Mucosa of stomach (tissue), 1 donor: Measurements from ENCODE around the gene FBXW7.

Experiments
- H3K27me3 ChIP-seq: one replicate; pipeline ENCODE4 v1.7.0; 2013; ENCODE audit warnings: mild to moderate bottlenecking, low read length; ENCODE audit not compliant: control insufficient read depth, insufficient read depth
- H3K36me3 ChIP-seq: one replicate; pipeline ENCODE4 v1.7.0; 2013; ENCODE audit warnings: low read length; ENCODE audit not compliant: control insufficient read depth, insufficient read depth
- H3K4me1 ChIP-seq: one replicate; pipeline ENCODE4 v1.7.0; 2013; ENCODE audit warnings: mild to moderate bottlenecking, low read length; ENCODE audit not compliant: control insufficient read depth, insufficient read depth
- H3K4me3 ChIP-seq: one replicate; pipeline ENCODE4 v1.7.0; 2013; ENCODE audit warnings: low read length
- H3K9ac ChIP-seq: one replicate; pipeline ENCODE4 v1.7.0; 2013; ENCODE audit warnings: mild to moderate bottlenecking, low read length, moderate library complexity
- H3K9me3 ChIP-seq: one replicate; pipeline ENCODE4 v1.7.0; 2013; ENCODE audit warnings: mild to moderate bottlenecking, low read length, moderate library complexity; ENCODE audit not compliant: control insufficient read depth
- donor health status: Pancreatic carcinoma.

FBXW7 gene

DNA sequence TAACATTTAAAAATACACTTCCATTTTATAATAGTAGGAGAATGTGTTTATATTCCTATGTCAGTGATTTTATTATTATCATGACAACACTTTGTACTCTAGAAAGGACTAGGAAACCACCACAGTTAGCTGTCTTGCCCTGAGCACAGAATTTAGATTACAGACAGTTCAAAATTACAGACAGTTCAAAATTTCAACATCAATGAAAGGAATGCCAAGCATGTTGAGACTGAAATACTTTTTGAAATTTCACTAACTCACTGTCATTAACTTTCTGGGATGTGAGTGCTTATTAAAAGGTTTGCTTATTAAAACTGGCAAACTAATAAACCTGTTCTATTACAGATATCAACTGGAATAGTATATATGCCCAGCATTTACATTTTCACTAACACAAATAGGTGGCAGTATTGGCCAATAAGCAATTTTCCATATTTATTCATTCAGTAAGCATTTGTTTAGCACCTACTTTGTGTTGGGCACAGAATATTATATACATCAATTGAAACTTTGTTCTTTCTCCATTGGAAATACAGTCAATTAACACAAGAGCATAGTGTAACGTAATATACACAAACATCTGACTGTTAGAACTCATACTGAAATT, 179.4 kb downstream of the FBXW7 start:
- H3K4me3 ChIP-seq = no peak overlapping the region
- H3K9ac ChIP-seq = no peak overlapping the region
- H3K4me1 ChIP-seq = no peaks in the 10 kb centered on the region
- H3K9me3 ChIP-seq = no peaks in the 10 kb centered on the region
- no peaks in the 10 kb centered on the region for H3K36me3 ChIP-seq
- H3K27me3 ChIP-seq = no peaks in the 10 kb centered on the region

DNA sequence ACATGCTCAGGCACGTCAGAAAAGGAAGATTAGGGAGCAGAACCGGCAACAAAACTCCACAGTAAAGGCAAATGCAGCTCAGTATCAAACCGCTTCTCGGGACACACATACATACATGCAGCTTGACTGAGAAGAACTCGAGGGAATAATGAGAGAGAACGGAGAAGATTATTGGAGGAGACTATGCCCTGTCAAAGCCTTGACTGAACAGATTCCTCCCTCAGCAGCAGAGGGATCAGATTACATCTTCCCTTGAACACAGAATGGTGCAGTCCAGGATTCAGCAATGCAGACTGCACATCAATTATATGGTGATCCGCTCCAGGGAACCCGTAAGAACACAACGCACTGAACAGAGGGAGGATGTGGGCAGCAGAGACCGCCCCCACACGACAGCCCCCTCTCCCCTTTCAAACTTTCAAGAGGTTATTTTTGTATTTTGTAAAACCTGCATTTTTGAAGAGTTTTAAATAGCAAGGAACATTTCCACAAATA, 183.2 kb downstream of the FBXW7 start:
- Histone ChIP-seq H3K9ac (no peak overlapping the region), H3K4me1 (no peaks in the 10 kb centered on the region), H3K9me3 (no peaks in the 10 kb centered on the region), H3K36me3 (no peaks in the 10 kb centered on the region), H3K4me3 (no peak overlapping the region), H3K27me3 (no peaks in the 10 kb centered on the region)

DNA sequence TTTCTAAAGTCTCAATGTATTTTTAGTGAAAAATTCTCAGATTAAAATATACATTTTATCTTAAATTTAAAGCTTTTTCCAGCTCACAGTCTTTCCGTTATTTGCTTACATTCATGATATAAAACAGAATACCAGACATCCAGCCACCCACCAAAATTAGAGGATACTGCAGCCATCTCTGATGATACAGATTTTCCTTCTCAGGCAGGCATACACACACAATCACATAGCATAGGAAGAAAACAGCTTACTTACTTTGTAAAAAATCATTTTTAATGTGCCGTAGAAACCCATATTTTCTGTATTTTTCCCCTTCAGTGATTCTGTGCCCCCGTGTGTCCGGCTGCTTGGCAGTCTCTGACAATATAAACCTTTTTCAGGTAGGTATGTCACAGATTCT, 183.7 kb downstream of the FBXW7 start:
- no peak overlapping the region for H3K9ac ChIP-seq
- H3K36me3 ChIP-seq = no peaks in the 10 kb centered on the region
- no peaks in the 10 kb centered on the region for H3K27me3 ChIP-seq
- no peaks in the 10 kb centered on the region for H3K4me1 ChIP-seq
- H3K9me3 ChIP-seq = no peaks in the 10 kb centered on the region
- H3K4me3 ChIP-seq = no peak overlapping the region

GRCh38 chr4:152351080-152351479, 184.8 kb downstream of the FBXW7 start:
- Histone ChIP-seq H3K4me3 (no peak overlapping the region), H3K4me1 (no peaks in the 10 kb centered on the region), H3K9ac (no peak overlapping the region), H3K36me3 (no peaks in the 10 kb centered on the region), H3K9me3 (no peaks in the 10 kb centered on the region), H3K27me3 (no peaks in the 10 kb centered on the region)

DNA sequence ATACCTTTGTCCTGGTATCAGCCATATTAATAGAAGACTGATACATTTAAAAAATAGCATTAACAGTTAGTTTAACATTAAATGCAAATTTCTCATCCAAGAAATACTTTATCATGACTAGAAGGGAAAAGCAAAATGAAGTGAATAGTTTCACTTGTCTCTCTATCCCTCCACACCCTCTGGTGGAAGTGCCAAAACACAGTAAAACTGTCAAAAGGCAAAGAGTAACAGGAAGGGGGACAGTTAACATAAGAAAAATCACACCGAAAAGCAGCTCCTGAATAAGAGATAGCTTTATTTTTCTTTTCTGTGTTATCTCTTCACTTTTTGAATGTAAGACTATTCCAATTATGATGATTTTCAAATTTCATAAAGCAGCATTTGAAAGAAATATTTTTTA, 187.2 kb downstream of the FBXW7 start:
- H3K4me3 ChIP-seq = no peak overlapping the region
- no peaks in the 10 kb centered on the region for H3K9me3 ChIP-seq
- no peaks in the 10 kb centered on the region for H3K36me3 ChIP-seq
- no peaks in the 10 kb centered on the region for H3K4me1 ChIP-seq
- H3K27me3 ChIP-seq = no peaks in the 10 kb centered on the region
- H3K9ac ChIP-seq = no peak overlapping the region

- no peaks in the 10 kb centered on the region for H3K36me3 ChIP-seq
- H3K4me1 ChIP-seq = no peaks in the 10 kb centered on the region
- H3K4me3 ChIP-seq = no peak overlapping the region
- H3K27me3 ChIP-seq = no peaks in the 10 kb centered on the region
- no peaks in the 10 kb centered on the region for H3K9me3 ChIP-seq
- H3K9ac ChIP-seq = no peak overlapping the region
Observed at GRCh38 chr4:152346979-152347378, 188.9 kb downstream of the FBXW7 start.

GRCh38 chr4:152346526-152346925, 189.4 kb downstream of the FBXW7 start:
- H3K27me3 ChIP-seq = no peaks in the 10 kb centered on the region
- H3K4me3 ChIP-seq = no peak overlapping the region
- no peaks in the 10 kb centered on the region for H3K9me3 ChIP-seq
- no peaks in the 10 kb centered on the region for H3K36me3 ChIP-seq
- H3K9ac ChIP-seq = no peak overlapping the region
- H3K4me1 ChIP-seq = no peaks in the 10 kb centered on the region

GRCh38 chr4:152344001-152344400, 191.9 kb downstream of the FBXW7 start:
- Histone ChIP-seq H3K4me3 (no peak overlapping the region), H3K9ac (no peak overlapping the region), H3K36me3 (no peaks in the 10 kb centered on the region), H3K4me1 (no peaks in the 10 kb centered on the region), H3K9me3 (no peaks in the 10 kb centered on the region), H3K27me3 (no peaks in the 10 kb centered on the region)

- H3K36me3 ChIP-seq = no peaks in the 10 kb centered on the region
Observed at GRCh38 chr4:152342293-152342692, 193.6 kb downstream of the FBXW7 start.

DNA sequence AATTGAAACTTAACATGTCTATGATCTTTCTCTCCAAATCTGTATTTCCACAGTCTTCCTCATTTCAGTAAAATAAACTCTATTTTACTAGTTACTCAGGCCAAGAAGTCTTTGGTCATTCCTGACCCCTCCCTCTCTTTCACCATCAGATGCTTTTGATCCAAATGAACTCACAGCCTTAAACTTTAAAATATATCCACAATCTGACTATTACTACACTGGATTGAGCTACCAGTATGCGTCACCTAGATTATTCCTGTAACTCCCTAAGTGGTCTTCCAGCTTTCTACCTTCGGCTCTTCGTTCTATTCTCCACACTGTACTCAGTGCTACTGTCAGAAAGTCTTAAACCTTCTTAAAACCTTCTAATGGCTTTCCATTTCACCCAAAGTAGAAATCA, 195.1 kb downstream of the FBXW7 start:
- Histone ChIP-seq H3K9me3 (no peaks in the 10 kb centered on the region), H3K9ac (no peak overlapping the region), H3K4me1 (no peaks in the 10 kb centered on the region), H3K4me3 (no peak overlapping the region), H3K27me3 (no peaks in the 10 kb centered on the region), H3K36me3 (no peaks in the 10 kb centered on the region)

More at GRCh38 chr4:152342293-152342692, 193.6 kb downstream of the FBXW7 start:
- H3K27me3 ChIP-seq = no peaks in the 10 kb centered on the region
- no peaks in the 10 kb centered on the region for H3K4me1 ChIP-seq
- no peak overlapping the region for H3K9ac ChIP-seq
- no peak overlapping the region for H3K4me3 ChIP-seq
- H3K9me3 ChIP-seq = no peaks in the 10 kb centered on the region

GRCh38 chr4:152339576-152339975, 196.3 kb downstream of the FBXW7 start:
- no peaks in the 10 kb centered on the region for H3K9me3 ChIP-seq
- no peak overlapping the region for H3K4me3 ChIP-seq
- no peak overlapping the region for H3K9ac ChIP-seq
- H3K4me1 ChIP-seq = no peaks in the 10 kb centered on the region
- H3K36me3 ChIP-seq = peaks cover 4% of the 10 kb centered on the region
- no peaks in the 10 kb centered on the region for H3K27me3 ChIP-seq

DNA sequence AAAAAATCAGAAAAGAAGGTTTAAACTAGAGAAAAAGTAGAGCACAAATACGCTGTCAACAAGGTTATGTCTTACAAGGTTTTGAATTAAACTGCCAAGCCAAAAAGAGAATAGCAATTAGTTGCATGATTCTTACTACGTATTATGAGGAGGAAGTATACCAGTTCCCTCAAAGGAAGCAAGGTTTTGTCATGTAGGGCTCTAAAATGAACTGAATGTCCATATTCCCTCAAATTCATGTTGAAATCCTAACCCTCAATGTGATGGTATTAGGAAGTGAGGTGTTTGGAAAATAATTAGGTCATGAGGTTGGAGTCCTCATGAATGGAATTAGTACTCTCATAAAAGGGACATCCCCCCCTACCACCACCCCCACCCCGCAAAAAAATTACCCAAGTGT, 201.0 kb downstream of the FBXW7 start:
- H3K36me3 ChIP-seq = peaks cover 4% of the 10 kb centered on the region
- H3K9ac ChIP-seq = no peak overlapping the region
- no peak overlapping the region for H3K4me3 ChIP-seq
- H3K27me3 ChIP-seq = no peaks in the 10 kb centered on the region
- no peaks in the 10 kb centered on the region for H3K9me3 ChIP-seq
- H3K4me1 ChIP-seq = no peaks in the 10 kb centered on the region

DNA sequence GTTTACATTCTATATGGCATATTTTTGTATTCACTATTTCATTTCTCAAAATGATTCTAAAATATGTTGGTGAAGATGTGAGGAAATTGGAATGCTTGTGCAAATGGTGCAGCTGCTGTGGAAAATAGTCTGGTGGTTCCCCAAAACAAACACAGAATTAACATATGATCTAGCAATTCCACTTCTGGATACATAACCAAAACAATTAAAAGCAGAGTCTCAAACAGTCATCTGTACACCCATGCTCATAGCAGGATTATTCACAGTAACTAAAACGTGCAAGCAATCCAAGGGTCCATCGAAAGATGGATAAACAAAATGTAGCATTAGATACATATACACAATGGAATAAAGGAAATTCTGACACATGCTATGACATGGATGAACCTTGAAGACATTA, 204.8 kb downstream of the FBXW7 start:
- Histone ChIP-seq H3K9ac (no peak overlapping the region), H3K27me3 (no peaks in the 10 kb centered on the region), H3K9me3 (no peaks in the 10 kb centered on the region), H3K4me1 (no peaks in the 10 kb centered on the region), H3K36me3 (peaks cover 4% of the 10 kb centered on the region), H3K4me3 (no peak overlapping the region)
